Measurements from ENCODE around the gene PAX2. TPM values are rescaled to one million over a fixed set of nuclear protein-coding genes. Genes with fewer than 3 reads are reported as not detected.
A peak's percentile ranks its signal among the peaks of the same experiment; 100 is the strongest.

Gene PAX2
- total and polyA plus RNA-seq, 2 of the 13 experiments (the other 11 are each of a cell fraction or from before 2014, with no cell fraction given): not detected

- TF ChIP-seq ZBTB44 (CRISPR knock-in tag; IDR thresholded peaks at IDR 0.05) (no peak), ZSCAN9 (CRISPR knock-in tag; IDR thresholded peaks at IDR 0.05; ENCODE audit: borderline replicate concordance) (no peak), PPARG (CRISPR knock-in tag; conservative IDR thresholded peaks at IDR 0.05) (peak; percentile 80), ARID4A (CRISPR knock-in tag; IDR thresholded peaks at IDR 0.05; ENCODE audit: borderline replicate concordance) (no peak), ZNF124 (CRISPR knock-in tag; IDR thresholded peaks at IDR 0.05) (no peak), SMAD9 (CRISPR knock-in tag; IDR thresholded peaks at IDR 0.05) (no peak), CEBPZ (IDR thresholded peaks at IDR 0.05; ENCODE audit: low read length) (no peak), PBX3 (CRISPR knock-in tag; IDR thresholded peaks at IDR 0.05; ENCODE audit: borderline replicate concordance) (no peak), CCDC6 (CRISPR knock-in tag; IDR thresholded peaks at IDR 0.05) (peak; percentile 35; the same call in 1 of the 2 replicates), ZNF660 (CRISPR knock-in tag; IDR thresholded peaks at IDR 0.05; ENCODE audit: borderline replicate concordance, low read depth) (no peak), ZNF790 (CRISPR knock-in tag; IDR thresholded peaks at IDR 0.05; ENCODE audit: borderline replicate concordance) (no peak), ZNF557 (CRISPR knock-in tag; IDR thresholded peaks at IDR 0.05) (no peak), ZNF136 (CRISPR knock-in tag; IDR thresholded peaks at IDR 0.05; ENCODE audit: low read depth) (0 out of 2 replicates have a peak, but pooled peaks have one; percentile 74), ETV5 (CRISPR knock-in tag; IDR thresholded peaks at IDR 0.05; ENCODE audit: borderline replicate concordance) (peak; percentile 47; the same call in 1 of the 2 replicates), ZNF639 (CRISPR knock-in tag; conservative IDR thresholded peaks at IDR 0.05) (no peak)
Measured at GRCh38 chr10:100875484-100876166, 130.2 kb downstream of the PAX2 start (continued).

Measured in HepG2 (cell line).